K562 (cell line): ENCODE measurements around the gene PRR23A. TPM values are rescaled to one million over a fixed set of nuclear protein-coding genes. Genes with fewer than 3 reads are reported as not detected.
"Not testable (repeated sequence)": the region's sequence is repeated elsewhere in the genome, so short reads cannot be mapped to it uniquely, and the experiment has no call there.

Experiments
- ATAC-seq: fragments of 200-7000 bp; cut with Tn5 transposase; 3 replicates; pipeline ENCODE4 v1.9.1; 2020; ENCODE audit warnings: moderate library complexity
- BruUV-seq: library from RNA; stranded (reverse); fragments of 400-500 nt; replicated peaks from 2 replicates; lab custom pipeline; 2021; lab: Mats Ljungman, UMichigan
- CTCF ChIA-PET: fragments of 300-600 bp; formaldehyde crosslinking; extraction: SDS; loops from one replicate; lab custom pipeline; 2021; ENCODE audit warnings: low intra/inter-chr PET ratio; lab: Yijun Ruan, JAX
- POLR2A ChIA-PET: fragments of 300-600, 350-650 bp; sonication (Branson Sonifier 250); formaldehyde crosslinking; extraction: SDS; loops from one replicate; lab custom pipeline; 2021; ENCODE audit warnings: antibody characterized with exemption, inconsistent platforms; lab: Yijun Ruan, JAX
- DNase-seq, 4 experiments: peaks; one replicate each; pipeline versions ENCODE4 v3.0.0 to v3.0.0-alpha.2; 2011 to 2018; ENCODE audit warnings: low spot score in 3 of 4, mixed read lengths in 3 of 4; ENCODE audit errors: extremely low read depth in 1 of 4
- FAIRE-seq: peaks from 2 replicates; lab custom pipeline; 2011; peaks lifted over from hg19 to GRCh38; lab: Jason Lieb, UNC
- H2AFZ ChIP-seq: 2 replicates; pipeline ENCODE4 v1.6.0; 2011; ENCODE audit warnings: low read depth, low read length, control low read depth, inconsistent platforms
- H3K27ac ChIP-seq: fragments of 200-600 bp; 3 replicates; pipeline ENCODE4 v1.8.0; 2011; ENCODE audit warnings: low read depth, mild to moderate bottlenecking, control low read depth, inconsistent platforms, low read length, moderate library complexity, mixed read lengths; ENCODE audit errors: extremely low read depth
- H3K27me3 ChIP-seq, 2 experiments: fragments of 300-600 bp in 1 of 2; 2 replicates in 1 of 2; 3 replicates in 1 of 2; pipeline versions ENCODE4 v1.6.0 to v1.8.0; 2011; ENCODE audit warnings: inconsistent platforms in 2 of 2, low read length in 2 of 2, mild to moderate bottlenecking in 1 of 2, mixed read lengths in 1 of 2, moderate library complexity in 1 of 2; ENCODE audit not compliant: control insufficient read depth in 2 of 2, insufficient read depth in 2 of 2
- H3K36me3 ChIP-seq: fragments of 300-600 bp; 3 replicates; pipeline ENCODE4 v1.8.0; 2011; ENCODE audit warnings: mild to moderate bottlenecking, low read length, inconsistent platforms; ENCODE audit not compliant: control insufficient read depth, insufficient read depth
- H3K4me1 ChIP-seq, 2 experiments: fragments of 200-600 bp in 1 of 2; replicated peaks in 1 of 2; 2 replicates in 1 of 2; 3 replicates in 1 of 2; pipeline versions ENCODE4 v1.5.1 to v1.8.0; 2011; ENCODE audit warnings: inconsistent platforms in 2 of 2, low read length in 2 of 2, mild to moderate bottlenecking in 1 of 2, mixed read lengths in 1 of 2, moderate library complexity in 1 of 2; ENCODE audit not compliant: control insufficient read depth in 2 of 2, insufficient read depth in 2 of 2
- H3K4me2 ChIP-seq: 2 replicates; pipeline ENCODE4 v1.6.1; 2011; ENCODE audit warnings: low read length, control low read depth, inconsistent platforms, mixed read lengths; ENCODE audit not compliant: insufficient read depth
- H3K4me3 ChIP-seq: fragments of 200-600 bp; sonication (generic), shearing (Covaris generic); 2 replicates; pipeline ENCODE4 v1.5.1; 2016; ENCODE audit warnings: control low read depth, inconsistent platforms
- H3K79me2 ChIP-seq: fragments of 200-600 bp; 3 replicates; pipeline ENCODE4 v1.8.0; 2011; ENCODE audit warnings: low read length, inconsistent platforms; ENCODE audit not compliant: control insufficient read depth, insufficient read depth
- H3K9ac ChIP-seq, 2 experiments: 2 replicates each; pipeline versions ENCODE4 v1.6.0 to v1.6.1; 2011; ENCODE audit warnings: low read depth in 2 of 2, low read length in 2 of 2, control low read depth in 1 of 2, inconsistent platforms in 1 of 2, mild to moderate bottlenecking in 1 of 2, mixed read lengths in 1 of 2; ENCODE audit not compliant: insufficient read depth in 1 of 2
- H3K9me1 ChIP-seq: one replicate; pipeline ENCODE4 v1.6.0; 2011; ENCODE audit warnings: inconsistent platforms, mild to moderate bottlenecking, low read length, moderate library complexity; ENCODE audit not compliant: control insufficient read depth, insufficient read depth
- H3K9me3 ChIP-seq: replicated peaks from 2 replicates; pipeline ENCODE4 v1.5.1; 2011; ENCODE audit warnings: low read depth, low read length, inconsistent platforms; ENCODE audit not compliant: control insufficient read depth, insufficient read depth
- H4K20me1 ChIP-seq: replicated peaks from 2 replicates; pipeline ENCODE4 v1.6.1; 2011; ENCODE audit warnings: low read length, inconsistent platforms, mixed read lengths; ENCODE audit not compliant: control insufficient read depth, insufficient read depth
- C11orf30 ChIP-seq: fragments of 450-650 bp; IDR thresholded peaks from 2 replicates; pipeline ENCODE4 v1.6.1; 2016; ENCODE audit warnings: low read depth, mild to moderate bottlenecking
- MAFG ChIP-seq: fragments of 450-650 bp; conservative IDR thresholded peaks from 2 replicates; pipeline ENCODE4 v1.6.1; 2016; ENCODE audit warnings: missing genetic modification characterization, missing compliant biosample characterization
- ZNF316 ChIP-seq: fragments of 450-650 bp; IDR thresholded peaks from 2 replicates; pipeline ENCODE4 v1.6.1; 2016
- ZNF507 ChIP-seq: conservative IDR thresholded peaks from 2 replicates; pipeline ENCODE4 v1.6.1; 2017; ENCODE audit warnings: missing genetic modification characterization, missing compliant biosample characterization
- WGBS: fragments of 100-300 bp; shearing (Covaris generic); methylation state at CpG from one replicate; pipeline ENCODE4 v1.1.6; 2016; ENCODE audit warnings: low coverage, mixed read lengths; ENCODE audit not compliant: insufficient coverage; ENCODE audit errors: missing lambda C conversion rate; 5-methylcytosine and 5-hydroxymethylcytosine counted together
- in situ Hi-C: fragments of 300-500 bp; cut with MboI; formaldehyde crosslinking; loops from 4 replicates; pipeline ENCODE4 v1.15.0; 2018; ENCODE audit warnings: inconsistent platforms, mixed read lengths
- intact Hi-C: fragments of 100-400 bp; cut with micrococcal nuclease; formaldehyde crosslinking; loops from 2 replicates; pipeline ENCODE4 v1.14.2; 2022
- polyA plus RNA-seq, 8 experiments: library from polyadenylated mRNA; depleted of rRNA in 4 of 8; stranded (reverse) in 5 of 8; unstranded in 3 of 8; fragments of >200 nt; fragmentation: Nextera tagmentation in 2 of 8; fragmentation: Illumina TruSeq in 1 of 8; extraction: Ambion mirVana in 2 of 8; extraction: Trizol in 1 of 8; gene quantifications; 2 replicates each; pipeline versions ENCODE4 v1.2.1 to v1.2.3, GENCODE V29; 2011 to 2014; ENCODE audit warnings: inconsistent platforms in 1 of 8, missing spikeins in 1 of 8
- total RNA-seq, 7 experiments: library from RNA; depleted of rRNA in 6 of 7; stranded (reverse); fragments of >200 nt in 6 of 7; fragmentation: Illumina TruSeq in 2 of 7; extraction: Trizol in 2 of 7; gene quantifications; 2 replicates each; pipeline versions ENCODE4 v1.2.1 to v1.2.3, GENCODE V29; 2011 to 2021; ENCODE audit warnings: low replicate concordance in 1 of 7
- TF ChIP-seq, protein P1 (sequence below): fragments of 250-450 bp; sonication (Bioruptor Pico); IDR thresholded peaks from 2 replicates; pipeline ENCODE4 v1.4.0; 2020; ENCODE audit warnings: borderline replicate concordance

The PRR23A gene
- total and polyA plus RNA-seq, 9 of the 15 experiments (the other 6 are each of a cell fraction or from before 2014, with no cell fraction given), result not detected

- H3K9ac ChIP-seq, H3K9me1 ChIP-seq, H3K4me3 ChIP-seq, DNase-seq, CTCF ChIA-PET, BruUV-seq, H3K4me1 ChIP-seq, H4K20me1 ChIP-seq, POLR2A ChIA-PET, H3K4me2 ChIP-seq, FAIRE-seq, H3K27me3 ChIP-seq, H3K9me3 ChIP-seq, H3K79me2 ChIP-seq, ATAC-seq, in situ Hi-C loops, intact Hi-C loops, H3K36me3 ChIP-seq, H2AFZ ChIP-seq, H3K27ac ChIP-seq: not testable (repeated sequence)
- TF ChIP-seq ZNF507, result peak; percentile 91
These were observed 24.5 kb upstream of the PRR23A start for GRCh38 chr3:139030576-139030975.

DNA sequence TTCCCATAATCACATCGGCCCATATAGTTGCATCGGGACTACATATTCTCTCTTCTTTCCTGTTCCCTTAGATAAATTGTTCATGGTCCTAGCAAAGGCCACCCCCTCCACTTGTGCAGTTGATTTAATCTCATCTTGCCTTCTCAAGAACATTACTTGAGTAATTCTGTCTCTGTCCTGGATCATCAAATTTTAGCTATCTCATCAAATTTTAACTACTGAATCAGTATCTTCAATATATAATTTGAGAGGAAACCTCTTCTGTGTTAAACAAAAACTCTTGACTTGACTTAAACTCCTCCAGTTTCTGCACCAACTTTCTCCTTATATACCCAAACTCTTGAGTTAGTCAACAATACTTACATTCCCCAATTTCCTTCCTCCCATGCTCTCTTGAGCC is 18.9 kb upstream of the PRR23A start:
- 0% methylated on average over 2 of the region's 2 CpGs for WGBS
- Histone ChIP-seq H3K4me2 (no peak overlapping the region), H4K20me1 (no peaks in the 10 kb centered on the region), H3K27me3 (no peaks in the 10 kb centered on the region), H3K4me3 (no peak overlapping the region), H3K79me2 (no peaks in the 10 kb centered on the region), H3K27ac (no peak overlapping the region), H3K9ac (no peak overlapping the region), H2AFZ (no peak overlapping the region), H3K36me3 (no peaks in the 10 kb centered on the region), H3K9me3 (no peaks in the 10 kb centered on the region), H3K4me1 (no peaks in the 10 kb centered on the region), H3K9me1 (no peaks in the 10 kb centered on the region)
- DNase-seq, result no peak
- in situ Hi-C loops, result no loop called here
- POLR2A ChIA-PET, result interaction anchor here (0.6 to 0.9 kb wide), 2 partner anchors 199 to 354 kb away, joined by 3 read pairs; no protein-coding TSS in a partner anchor
- CTCF ChIA-PET, result no interaction called here
- TF ChIP-seq MAFG (tag), result 0 out of 2 replicates have a peak, but pooled peaks have one; percentile 30
- TF ChIP-seq, protein P1, sequence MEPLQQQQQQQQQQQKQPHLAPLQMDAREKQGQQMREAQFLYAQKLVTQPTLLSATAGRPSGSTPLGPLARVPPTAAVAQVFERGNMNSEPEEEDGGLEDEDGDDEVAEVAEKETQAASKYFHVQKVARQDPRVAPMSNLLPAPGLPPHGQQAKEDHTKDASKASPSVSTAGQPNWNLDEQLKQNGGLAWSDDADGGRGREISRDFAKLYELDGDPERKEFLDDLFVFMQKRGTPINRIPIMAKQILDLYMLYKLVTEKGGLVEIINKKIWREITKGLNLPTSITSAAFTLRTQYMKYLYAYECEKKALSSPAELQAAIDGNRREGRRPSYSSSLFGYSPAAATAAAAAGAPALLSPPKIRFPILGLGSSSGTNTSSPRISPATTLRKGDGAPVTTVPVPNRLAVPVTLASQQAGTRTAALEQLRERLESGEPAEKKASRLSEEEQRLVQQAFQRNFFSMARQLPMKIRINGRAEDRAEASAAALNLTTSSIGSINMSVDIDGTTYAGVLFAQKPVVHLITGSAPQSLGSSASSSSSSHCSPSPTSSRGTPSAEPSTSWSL (CRISPR knock-in tag), result no peak
- peak; percentile 68 for TF ChIP-seq ZNF316
- TF ChIP-seq C11orf30, result peak; percentile 44; the same call in 1 of the 2 replicates
- ATAC-seq, result no peak
- no TSS peak for BruUV-seq
- FAIRE-seq, result no peak
- intact Hi-C loops, result no loop called here
